H1 (cell line): ENCODE measurements around the gene BTBD3. TPM values are rescaled to one million over a fixed set of nuclear protein-coding genes. Genes with fewer than 3 reads are reported as not detected.

Source experiments
- CTCF ChIA-PET: fragments of 300-600 bp; sonication (Branson Sonifier 250); formaldehyde crosslinking; loops from one replicate; lab custom pipeline; 2021; ENCODE audit not compliant: partially characterized antibody; lab: Charles Lee
- POLR2A ChIA-PET: fragments of 300-600 bp; sonication (Branson Sonifier 250); formaldehyde crosslinking; loops from one replicate; lab custom pipeline; 2021; ENCODE audit warnings: inconsistent platforms; ENCODE audit not compliant: partially characterized antibody; lab: Charles Lee
- DNase-seq, 2 experiments: peaks; one replicate each; pipeline versions ENCODE4 v3.0.0 to v3.0.0-alpha.2; 2010 to 2022; ENCODE audit warnings: low spot score in 2 of 2, low read depth in 1 of 2, mixed read lengths in 1 of 2
- FAIRE-seq: peaks from 2 replicates; lab custom pipeline; 2011; peaks lifted over from hg19 to GRCh38; lab: Jason Lieb, UNC
- H2AFZ ChIP-seq: 2 replicates; pipeline ENCODE4 v1.8.1; 2012; ENCODE audit warnings: low read length, inconsistent platforms
- H2AK5ac ChIP-seq: 2 replicates; pipeline ENCODE4 v1.6.1; 2013; ENCODE audit warnings: low read depth, low read length
- H2BK120ac ChIP-seq: replicated peaks from 2 replicates; pipeline ENCODE3; 2013; ENCODE audit warnings: low read depth, low read length, inconsistent platforms
- H2BK12ac ChIP-seq: 2 replicates; pipeline ENCODE4 v1.6.1; 2013; ENCODE audit warnings: low read depth, low read length
- H2BK15ac ChIP-seq: 2 replicates; pipeline ENCODE4 v1.6.1; 2013; ENCODE audit warnings: low read length
- H2BK20ac ChIP-seq: 2 replicates; pipeline ENCODE4 v1.6.1; 2013; ENCODE audit warnings: low read length
- H2BK5ac ChIP-seq: 2 replicates; pipeline ENCODE4 v1.6.1; 2013; ENCODE audit warnings: low read depth, low read length
- H3K14ac ChIP-seq: 2 replicates; pipeline ENCODE4 v1.6.1; 2013; ENCODE audit warnings: inconsistent platforms; ENCODE audit not compliant: insufficient read length
- H3K18ac ChIP-seq: 2 replicates; pipeline ENCODE4 v1.6.1; 2013; ENCODE audit warnings: low read length; ENCODE audit errors: extremely low read depth
- H3K23ac ChIP-seq: 2 replicates; pipeline ENCODE4 v1.6.1; 2013; ENCODE audit warnings: inconsistent platforms; ENCODE audit not compliant: insufficient read length
- H3K23me2 ChIP-seq: 2 replicates; pipeline ENCODE4 v1.6.1; 2013; ENCODE audit warnings: low read depth, low read length
- H3K27ac ChIP-seq: 2 replicates; pipeline ENCODE4 v1.6.1; 2011; ENCODE audit warnings: low read depth, low read length, inconsistent platforms
- H3K27me3 ChIP-seq, 4 experiments: replicated peaks in 1 of 4; 1 replicate in 1 of 4; 2 replicates in 3 of 4; pipeline versions ENCODE4 v1.6.1 to v1.8.1; 2011 to 2013; ENCODE audit warnings: low read length in 3 of 4, mild to moderate bottlenecking in 3 of 4, inconsistent platforms in 2 of 4, mixed read lengths in 2 of 4, moderate library complexity in 1 of 4; ENCODE audit not compliant: control insufficient read depth in 3 of 4, insufficient read depth in 3 of 4; ENCODE audit errors: extremely low read depth in 1 of 4
- H3K36me3 ChIP-seq, 4 experiments: 2 replicates each; pipeline versions ENCODE4 v1.6.1 to v1.8.1; 2011 to 2013; ENCODE audit warnings: mild to moderate bottlenecking in 4 of 4, low read length in 3 of 4, moderate library complexity in 2 of 4, control low read depth in 1 of 4, inconsistent platforms in 1 of 4; ENCODE audit not compliant: insufficient read depth in 4 of 4, control insufficient read depth in 2 of 4
- H3K4ac ChIP-seq: replicated peaks from 2 replicates; pipeline ENCODE3; 2013; ENCODE audit warnings: low read length, low read depth, mixed read lengths, inconsistent platforms; ENCODE audit not compliant: insufficient read length
- H3K4me1 ChIP-seq, 4 experiments: replicated peaks in 1 of 4; 1 replicate in 1 of 4; 2 replicates in 3 of 4; pipeline versions ENCODE4 v1.6.1 to v1.8.1; 2011 to 2013; ENCODE audit warnings: low read length in 3 of 4, inconsistent platforms in 2 of 4, mixed read lengths in 1 of 4; ENCODE audit not compliant: insufficient read depth in 4 of 4, control insufficient read depth in 3 of 4
- H3K4me2 ChIP-seq, 2 experiments: 2 replicates each; pipeline versions ENCODE4 v1.6.1 to v1.8.1; 2011 to 2013; ENCODE audit warnings: low read depth in 2 of 2, low read length in 2 of 2, control low read depth in 1 of 2, inconsistent platforms in 1 of 2, mild to moderate bottlenecking in 1 of 2; ENCODE audit not compliant: insufficient read depth in 1 of 2
- H3K4me3 ChIP-seq, 4 experiments: fragments of 200-600, 300-600 bp in 1 of 4; sonication (generic), shearing (Covaris generic), sonication (Bioruptor Twin) in 1 of 4; 2 replicates each; pipeline versions ENCODE4 v1.5.1 to v1.8.1; 2011 to 2016; ENCODE audit warnings: low read length in 4 of 4, low read depth in 3 of 4, control low read depth in 2 of 4, inconsistent platforms in 2 of 4, mild to moderate bottlenecking in 2 of 4, mixed read lengths in 1 of 4, moderate library complexity in 1 of 4; ENCODE audit not compliant: insufficient read depth in 2 of 4; ENCODE audit errors: extremely low read depth in 1 of 4
- H3K56ac ChIP-seq: replicated peaks from 2 replicates; pipeline ENCODE3; 2013; ENCODE audit warnings: low read depth, mild to moderate bottlenecking, mixed read lengths, low read length, inconsistent platforms; ENCODE audit not compliant: insufficient read length
- H3K79me1 ChIP-seq: 2 replicates; pipeline ENCODE4 v1.6.1; 2013; ENCODE audit warnings: low read depth, low read length, control low read depth
- H3K79me2 ChIP-seq, 2 experiments: 2 replicates each; pipeline versions ENCODE4 v1.6.1 to v1.8.1; 2012 to 2013; ENCODE audit warnings: low read length in 2 of 2, mild to moderate bottlenecking in 2 of 2, inconsistent platforms in 1 of 2; ENCODE audit not compliant: insufficient read depth in 2 of 2, control insufficient read depth in 1 of 2
- H3K9ac ChIP-seq, 4 experiments: replicated peaks in 1 of 4; 1 replicate in 1 of 4; 2 replicates in 3 of 4; pipeline versions ENCODE4 v1.6.1 to v1.8.1; 2011 to 2013; ENCODE audit warnings: low read depth in 3 of 4, low read length in 3 of 4, control low read depth in 2 of 4, mild to moderate bottlenecking in 2 of 4, moderate library complexity in 2 of 4, inconsistent platforms in 1 of 4; ENCODE audit errors: extremely low read depth in 1 of 4
- H3K9me3 ChIP-seq, 2 experiments: 2 replicates each; pipeline versions ENCODE4 v1.6.1 to v1.8.1; 2012 to 2013; ENCODE audit warnings: mild to moderate bottlenecking in 2 of 2, moderate library complexity in 2 of 2, control low read depth in 1 of 2, inconsistent platforms in 1 of 2, low read depth in 1 of 2, low read length in 1 of 2, mixed read lengths in 1 of 2; ENCODE audit not compliant: insufficient read depth in 2 of 2
- H4K20me1 ChIP-seq, 2 experiments: replicated peaks in 1 of 2; 2 replicates each; pipeline versions ENCODE3 to v1.8.1; 2011 to 2013; ENCODE audit warnings: inconsistent platforms in 2 of 2, low read length in 2 of 2, mild to moderate bottlenecking in 1 of 2; ENCODE audit not compliant: insufficient read depth in 2 of 2, control insufficient read depth in 1 of 2
- H4K5ac ChIP-seq: 2 replicates; pipeline ENCODE4 v1.6.1; 2013; ENCODE audit warnings: low read length, low read depth, mixed read lengths, inconsistent platforms; ENCODE audit not compliant: insufficient read length
- H4K8ac ChIP-seq: 2 replicates; pipeline ENCODE4 v1.8.0; 2013; ENCODE audit warnings: mild to moderate bottlenecking, moderate library complexity, low read length, inconsistent platforms; ENCODE audit not compliant: insufficient read depth; ENCODE audit errors: extremely low read depth
- H4K91ac ChIP-seq: replicated peaks from 2 replicates; pipeline ENCODE3; 2013; ENCODE audit warnings: low read length, mixed read lengths, inconsistent platforms; ENCODE audit not compliant: insufficient read length
- EZH2 ChIP-seq: fragments of 200-600 bp; sonication (generic); IDR thresholded peaks from 2 replicates; pipeline ENCODE4 v1.7.1; 2012; ENCODE audit warnings: low read depth, mild to moderate bottlenecking, moderate library complexity, low read length, inconsistent platforms; ENCODE audit not compliant: severe bottlenecking
- HDAC6 ChIP-seq: IDR thresholded peaks from one replicate; pipeline ENCODE4 v1.7.1; 2012; ENCODE audit warnings: low read depth, mild to moderate bottlenecking, inconsistent platforms, low read length, moderate library complexity
- MAFK ChIP-seq: IDR thresholded peaks from 2 replicates; pipeline ENCODE4 v1.6.1; 2012; ENCODE audit warnings: low read depth, mild to moderate bottlenecking, improper control_type of control experiment, low read length
- NANOG ChIP-seq: IDR thresholded peaks from 2 replicates; pipeline ENCODE4 v1.6.1; 2011; ENCODE audit warnings: low read length, low read depth, mild to moderate bottlenecking, inconsistent platforms; ENCODE audit not compliant: insufficient read depth, poor library complexity, severe bottlenecking
- POLR2AphosphoS5 ChIP-seq: IDR thresholded peaks from 2 replicates; pipeline ENCODE4 v1.6.1; 2011; ENCODE audit warnings: low read depth, low read length
- RAD21 ChIP-seq, 2 experiments: IDR thresholded peaks in 1 of 2; conservative IDR thresholded peaks in 1 of 2; 2 replicates each; pipeline ENCODE4 v1.6.1; 2011; ENCODE audit warnings: low read depth in 2 of 2, low read length in 2 of 2, improper control_type of control experiment in 1 of 2, inconsistent platforms in 1 of 2, mild to moderate bottlenecking in 1 of 2, moderate library complexity in 1 of 2
- RBBP5 ChIP-seq: IDR thresholded peaks from 2 replicates; pipeline ENCODE4 v1.7.1; 2012; ENCODE audit warnings: low read depth, mild to moderate bottlenecking, inconsistent platforms, low read length, moderate library complexity, borderline replicate concordance
- SIN3A ChIP-seq, 2 experiments: IDR thresholded peaks in 1 of 2; conservative IDR thresholded peaks in 1 of 2; 2 replicates each; pipeline ENCODE4 v1.6.1; 2011 to 2012; ENCODE audit warnings: low read length in 2 of 2, improper control_type of control experiment in 1 of 2, low read depth in 1 of 2, mild to moderate bottlenecking in 1 of 2
- SP1 ChIP-seq: IDR thresholded peaks from 2 replicates; pipeline ENCODE4 v1.6.1; 2011; ENCODE audit warnings: low read depth, low read length
- WGBS, 2 experiments: shearing (Covaris generic) in 1 of 2; methylation state at CpG; one replicate each; pipeline versions ENCODE4 v1.1.6 to v1.1.7; 2013 to 2015; ENCODE audit warnings: low lambda C conversion rate in 2 of 2, mixed read lengths in 2 of 2, inconsistent platforms in 1 of 2, low coverage in 1 of 2, missing lambda C conversion rate in 1 of 2; ENCODE audit not compliant: insufficient replicate concordance in 2 of 2, insufficient coverage in 1 of 2, insufficient read length in 1 of 2; ENCODE audit errors: extremely low coverage in 1 of 2, missing lambda C conversion rate in 1 of 2; 5-methylcytosine and 5-hydroxymethylcytosine counted together
- polyA plus RNA-seq, 7 experiments: library from polyadenylated mRNA; depleted of rRNA in 3 of 7; stranded (reverse) in 5 of 7; unstranded in 2 of 7; fragments of >200 nt in 5 of 7; fragments of 200-250 nt in 2 of 7; gene quantifications; 1 replicate in 5 of 7; 2 replicates in 1 of 7; 4 replicates in 1 of 7; pipeline versions ENCODE4 v1.2.1 to v1.2.3, GENCODE V29; 2011 to 2013; ENCODE audit warnings: missing spikeins in 2 of 7, mixed read lengths in 2 of 7
- total RNA-seq: library from RNA; stranded (reverse); fragmentation: NEBNext Ultra II Directional; extraction: Animal tissue kit (Norgen Biotek cat#: 25700); gene quantifications from 2 replicates; pipeline ENCODE4 v1.2.1, GENCODE V29; 2021
- TF ChIP-seq, protein P1 (sequence below): IDR thresholded peaks from 2 replicates; pipeline ENCODE4 v1.6.1; 2012; ENCODE audit warnings: inconsistent platforms

BTBD3 gene
- total and polyA plus RNA-seq, 2 of the 8 experiments (the other 6 are each of a cell fraction or from before 2014, with no cell fraction given) = 36.7 to 45.5 TPM

DNA sequence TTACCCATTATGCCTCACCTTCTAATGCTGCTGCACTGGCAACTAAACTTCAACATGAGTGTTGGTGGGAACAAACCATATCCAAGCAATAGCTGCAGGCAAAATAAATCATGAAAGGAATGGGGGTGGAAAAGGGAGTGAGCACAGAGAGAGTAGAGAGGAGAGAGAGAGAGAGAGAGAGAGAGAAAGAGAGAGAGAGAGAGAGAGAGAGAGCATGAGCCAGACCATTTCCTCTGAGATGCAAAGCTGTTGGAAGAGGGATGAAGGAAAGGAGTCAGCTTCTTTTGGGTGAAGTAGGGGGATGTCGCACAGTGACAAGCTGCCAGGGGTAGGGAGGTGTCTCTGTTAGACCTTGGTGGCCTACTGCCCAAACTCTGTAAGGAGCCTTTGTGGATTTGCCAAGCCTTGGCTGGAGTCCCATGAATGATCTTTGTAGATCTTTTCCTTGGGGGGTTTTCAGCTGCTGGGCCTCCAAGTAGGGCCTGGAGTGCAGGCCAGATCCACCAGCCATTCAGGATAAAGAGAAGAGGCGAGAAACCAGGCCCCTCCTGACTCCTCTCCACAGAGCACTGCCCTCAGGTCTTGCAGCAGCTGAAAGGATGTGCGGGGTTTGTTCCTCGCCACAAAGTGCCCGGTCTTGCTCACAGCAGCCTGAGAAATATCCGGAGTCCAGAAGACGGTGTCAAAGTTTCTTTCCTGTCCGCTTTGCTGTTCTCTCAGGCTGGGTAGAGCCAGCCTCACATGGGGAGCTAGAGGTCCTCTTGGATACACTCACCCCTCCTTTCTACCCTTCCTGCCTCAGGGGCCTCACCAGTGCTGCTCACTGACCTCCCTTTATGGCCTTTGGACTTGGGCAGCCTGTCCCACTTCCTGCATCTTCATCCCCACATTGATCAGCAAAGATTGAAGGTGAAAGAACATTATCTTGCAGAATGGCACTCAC is 17.8 kb downstream of the BTBD3 start:
- H2AK5ac ChIP-seq = no peak overlapping the region
- no peaks in the 10 kb centered on the region for H3K23me2 ChIP-seq
- H3K4me3 ChIP-seq = no peak overlapping the region
- H3K79me1 ChIP-seq = no peaks in the 10 kb centered on the region
- no peaks in the 10 kb centered on the region for H3K4me1 ChIP-seq
- 89% methylated on average over 8 of the region's 8 CpGs; no CpG with 5 or more reads in 1 of the 2 experiments for WGBS, 2 experiments
- no peaks in the 10 kb centered on the region for H3K27me3 ChIP-seq
- no peak overlapping the region for H3K4ac ChIP-seq
- H2BK12ac ChIP-seq = no peak overlapping the region
- 0 out of 2 replicates have a peak overlapping the region, but pooled peaks have one; percentile 31 for H4K8ac ChIP-seq
- H3K9me3 ChIP-seq = no peaks in the 10 kb centered on the region
- no peak overlapping the region for H2BK120ac ChIP-seq
- no peak overlapping the region for H3K4me2 ChIP-seq
- FAIRE-seq (no peak), DNase-seq (no peak)
- no peak overlapping the region for H3K14ac ChIP-seq
- no peaks in the 10 kb centered on the region; a peak in 1 of 8 replicates for H3K36me3 ChIP-seq
- H2BK15ac ChIP-seq = no peak overlapping the region
- H3K9ac ChIP-seq = no peak overlapping the region
- no peak overlapping the region for H3K23ac ChIP-seq
- H3K56ac ChIP-seq = no peak overlapping the region
- H2BK5ac ChIP-seq = no peak overlapping the region
- ChIA-PET CTCF (interaction anchor here (0.7 to 1.6 kb wide), 4 partner anchors 14 to 23 kb away, joined by 3 to 4 read pairs (median 3); no protein-coding TSS in a partner anchor), POLR2A (interaction anchor here (1.1 kb wide), 1 partner anchor 9 kb away, joined by 3 read pairs; no protein-coding TSS in a partner anchor)
- no peak overlapping the region for H2AFZ ChIP-seq
- no peaks in the 10 kb centered on the region for H3K79me2 ChIP-seq
- no peak overlapping the region for H3K27ac ChIP-seq
- no peak overlapping the region for H4K5ac ChIP-seq
- no peaks in the 10 kb centered on the region for H4K20me1 ChIP-seq
- no peak overlapping the region for H2BK20ac ChIP-seq
- H3K18ac ChIP-seq = no peak overlapping the region
- H4K91ac ChIP-seq = no peak overlapping the region
- no peak for TF ChIP-seq EZH2
- no peak for TF ChIP-seq MAFK
- TF ChIP-seq RBBP5 = no peak
- no peak for TF ChIP-seq NANOG
- TF ChIP-seq HDAC6 = no peak
- no peak for TF ChIP-seq POLR2AphosphoS5
- TF ChIP-seq RAD21 (IDR thresholded peaks at IDR 0.05 in 1 of 2, conservative IDR thresholded peaks at IDR 0.05 in 1 of 2; ENCODE audit: low read depth in 2 of 2, low read length in 2 of 2) = no peak
- TF ChIP-seq, protein P1, sequence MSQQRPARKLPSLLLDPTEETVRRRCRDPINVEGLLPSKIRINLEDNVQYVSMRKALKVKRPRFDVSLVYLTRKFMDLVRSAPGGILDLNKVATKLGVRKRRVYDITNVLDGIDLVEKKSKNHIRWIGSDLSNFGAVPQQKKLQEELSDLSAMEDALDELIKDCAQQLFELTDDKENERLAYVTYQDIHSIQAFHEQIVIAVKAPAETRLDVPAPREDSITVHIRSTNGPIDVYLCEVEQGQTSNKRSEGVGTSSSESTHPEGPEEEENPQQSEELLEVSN = no peak
- TF ChIP-seq SIN3A (conservative IDR thresholded peaks at IDR 0.05 in 1 of 2, IDR thresholded peaks at IDR 0.05 in 1 of 2; ENCODE audit: low read depth in 1 of 2, low read length in 2 of 2) = no peak
- TF ChIP-seq SP1 = no peak
